Lung (tissue), 12 donors: ENCODE data around the gene MRGPRD. TPM values are rescaled to one million over a fixed set of nuclear protein-coding genes. Genes with fewer than 3 reads are reported as not detected.
"Not testable (repeated sequence)": the region's sequence is repeated elsewhere in the genome, so short reads cannot be mapped to it uniquely, and the experiment has no call there.

ENCODE experiments used
- ATAC-seq: fragments of 200-7000 bp; cut with Tn5 transposase; one replicate; pipeline ENCODE4 v1.9.1; 2020; ENCODE audit warnings: moderate number of reproducible peaks; ENCODE audit not compliant: insufficient read depth, low FRiP score
- DNase-seq, 3 donors: peaks; one replicate each; pipeline ENCODE4 v3.0.0-alpha.2; 2013 to 2017
- H3K27ac ChIP-seq, 2 donors: one replicate each; pipeline ENCODE4 v1.5.1; 2013; ENCODE audit warnings: mild to moderate bottlenecking in 2 of 2, moderate library complexity in 2 of 2, control low read depth in 1 of 2, inconsistent platforms in 1 of 2, low read depth in 1 of 2, low read length in 1 of 2
- H3K27me3 ChIP-seq, 3 donors: one replicate each; pipeline ENCODE4 v1.5.1; 2013; ENCODE audit warnings: low read length in 2 of 3; ENCODE audit not compliant: control insufficient read depth in 3 of 3, insufficient read depth in 3 of 3
- H3K36me3 ChIP-seq, 4 donors: one replicate each; pipeline ENCODE4 v1.5.1; 2013; ENCODE audit warnings: low read length in 4 of 4, mild to moderate bottlenecking in 1 of 4, moderate library complexity in 1 of 4; ENCODE audit not compliant: control insufficient read depth in 4 of 4, insufficient read depth in 4 of 4
- H3K4me1 ChIP-seq, 5 donors: one replicate each; pipeline ENCODE4 v1.5.1; 2013; ENCODE audit warnings: low read length in 5 of 5, mild to moderate bottlenecking in 2 of 5, moderate library complexity in 1 of 5; ENCODE audit not compliant: control insufficient read depth in 5 of 5, insufficient read depth in 5 of 5
- H3K4me3 ChIP-seq: one replicate; pipeline ENCODE4 v1.5.1; 2013; ENCODE audit warnings: mild to moderate bottlenecking, control low read depth, moderate library complexity
- H3K9ac ChIP-seq, 2 donors: one replicate each; pipeline ENCODE4 v1.5.1; 2013; ENCODE audit warnings: low read length in 2 of 2, control low read depth in 1 of 2; ENCODE audit not compliant: insufficient read depth in 1 of 2
- H3K9me3 ChIP-seq, 4 donors: one replicate each; pipeline ENCODE4 v1.5.1; 2013; ENCODE audit warnings: low read length in 3 of 4, mild to moderate bottlenecking in 1 of 4, moderate library complexity in 1 of 4; ENCODE audit not compliant: control insufficient read depth in 4 of 4, insufficient read depth in 3 of 4
- CTCF ChIP-seq: IDR thresholded peaks from 2 replicates; pipeline ENCODE4 v1.5.1; 2012; ENCODE audit warnings: mild to moderate bottlenecking; ENCODE audit errors: control extremely low read depth, extremely low read depth
- WGBS, 2 donors: extraction: QIAGEN DNeasy Blood & Tissue Kit; methylation state at CpG; one replicate each; pipeline ENCODE4 v1.1.7; 2013; 5-methylcytosine and 5-hydroxymethylcytosine counted together
- polyA plus RNA-seq, 2 donors: library from polyadenylated mRNA; stranded (reverse); fragments of 200-250 nt; gene quantifications; one replicate each; pipeline ENCODE4 v1.2.1, GENCODE V29; 2013
- total RNA-seq, 2 donors: library from RNA; depleted of rRNA in 1 of 2; stranded (reverse); fragments of >200 nt in 1 of 2; gene quantifications; one replicate each; pipeline ENCODE4 v1.2.1, GENCODE V29; 2014 to 2021
- donor health status: control.
- donor health status: control.
- donor health status: Bipolar disorder and iron deficiency.
- donor health status: healthy.
- donor health status: DM: yes; HTN: yes; CAD: no.

The MRGPRD gene
- total and polyA plus RNA-seq, 4 donors = not detected

- no peak for ATAC-seq
- H3K27me3 ChIP-seq = no peaks in the 10 kb centered on the region
- H3K9ac ChIP-seq = no peak overlapping the region
- no peak overlapping the region for H3K4me3 ChIP-seq
- WGBS, 2 donors = 95 to 98% methylated on average over 23 of the region's 23 CpGs
- H3K27ac ChIP-seq = no peak overlapping the region
- no peak for TF ChIP-seq CTCF
- no peaks in the 10 kb centered on the region for H3K4me1 ChIP-seq
- DNase-seq = no peak
- H3K9me3 ChIP-seq = no peaks in the 10 kb centered on the region
- H3K36me3 ChIP-seq = no peaks in the 10 kb centered on the region
Measured at GRCh38 chr11:68974421-68975194, 6.2 kb downstream of the MRGPRD start.

- WGBS, 2 donors = 88 to 89% methylated on average over 12 of the region's 12 CpGs
- not testable (repeated sequence) for ATAC-seq, H3K9me3 ChIP-seq, H3K4me3 ChIP-seq, H3K36me3 ChIP-seq, H3K27ac ChIP-seq, H3K4me1 ChIP-seq, H3K27me3 ChIP-seq, H3K9ac ChIP-seq, DNase-seq
Measured at GRCh38 chr11:68973706-68974105, 7.1 kb downstream of the MRGPRD start.

GRCh38 chr11:68973219-68973618, 7.6 kb downstream of the MRGPRD start:
- Histone ChIP-seq H3K4me1 (no peaks in the 10 kb centered on the region), H3K9me3 (no peaks in the 10 kb centered on the region), H3K27ac (no peak overlapping the region), H3K9ac (no peak overlapping the region), H3K27me3 (no peaks in the 10 kb centered on the region), H3K36me3 (no peaks in the 10 kb centered on the region), H3K4me3 (no peak overlapping the region)
- 61 to 76% methylated on average over 4 of the region's 4 CpGs for WGBS, 2 donors
- DNase-seq = no peak
- no peak for ATAC-seq
- no peak for TF ChIP-seq CTCF

GRCh38 chr11:68970921-68971636, 9.7 kb downstream of the MRGPRD start:
- no peak overlapping the region for H3K27ac ChIP-seq
- no peak overlapping the region for H3K9ac ChIP-seq
- ATAC-seq (no peak), DNase-seq (no peak)
- no peaks in the 10 kb centered on the region for H3K36me3 ChIP-seq
- H3K27me3 ChIP-seq = no peaks in the 10 kb centered on the region
- WGBS, 2 donors = 85 to 88% methylated on average over 8 of the region's 8 CpGs
- no peak overlapping the region for H3K4me3 ChIP-seq
- no peaks in the 10 kb centered on the region for H3K9me3 ChIP-seq
- H3K4me1 ChIP-seq = no peaks in the 10 kb centered on the region
- no peak for TF ChIP-seq CTCF
